ENCODE measurements around the gene PLXNA4. TPM values are rescaled to one million over a fixed set of nuclear protein-coding genes. Genes with fewer than 3 reads are reported as not detected.

Gene PLXNA4
- total RNA-seq, 1 donor from 2014 or later, result 0.13 TPM

DNA sequence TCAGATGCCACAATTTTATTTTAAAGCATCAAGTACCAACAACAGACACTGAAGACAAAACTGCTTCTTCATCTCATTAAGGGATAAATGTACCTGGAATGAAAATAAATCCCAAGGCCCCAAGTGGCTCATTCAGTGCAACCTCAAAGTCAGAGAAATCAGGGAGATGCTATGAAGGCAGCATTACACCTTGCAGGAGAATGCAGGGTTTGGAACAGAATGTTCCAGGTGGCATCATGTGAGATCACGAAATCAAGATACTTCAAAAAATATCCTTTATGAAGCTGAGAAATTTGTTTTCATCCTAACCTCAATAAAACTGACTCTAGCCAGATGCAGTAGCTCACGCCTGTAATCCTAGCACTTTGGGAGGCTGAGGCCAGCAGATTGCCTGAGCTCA is 477.1 kb downstream of the PLXNA4 start:
- intact Hi-C loops (cut with micrococcal nuclease), result no loop called here
- Mint-ChIP-seq H3K27me3 (ENCODE audit: insufficient read depth) (peaks cover 8% of the 10 kb centered on the region), H3K27ac (no peak overlapping the region), H3K9me3 (no peaks in the 10 kb centered on the region), H3K4me3 (no peak overlapping the region), H3K4me1 (ENCODE audit: low read depth) (no peaks in the 10 kb centered on the region), H3K36me3 (ENCODE audit: low read depth) (no peaks in the 10 kb centered on the region)
- no peak for DNase-seq (ENCODE audit: low spot score)

DNA sequence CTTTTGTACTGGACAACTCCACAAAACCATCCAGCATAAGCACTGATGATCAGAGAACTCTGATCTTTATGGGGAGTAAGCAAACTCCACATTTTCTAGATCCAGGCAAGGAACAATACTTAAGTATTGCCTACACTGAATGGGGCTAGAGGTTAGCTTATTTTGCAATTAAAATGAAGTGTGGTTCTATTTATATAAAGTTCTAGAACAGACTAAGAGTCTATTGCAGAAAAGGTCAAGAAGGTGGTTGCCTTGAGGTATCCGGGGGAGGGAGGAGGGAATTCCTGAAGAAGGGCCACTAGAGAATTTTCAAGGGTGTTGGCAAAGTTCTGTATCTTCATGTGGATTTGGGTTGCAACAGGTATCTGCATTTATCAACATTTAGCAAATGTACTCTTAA is 477.9 kb downstream of the PLXNA4 start:
- H3K4me1 Mint-ChIP-seq (ENCODE audit: low read depth), result no peaks in the 10 kb centered on the region
- no peaks in the 10 kb centered on the region for H3K9me3 Mint-ChIP-seq
- no peak overlapping the region for H3K4me3 Mint-ChIP-seq
- intact Hi-C loops (cut with micrococcal nuclease), result no loop called here
- H3K36me3 Mint-ChIP-seq (ENCODE audit: low read depth), result no peaks in the 10 kb centered on the region
- H3K27me3 Mint-ChIP-seq (ENCODE audit: insufficient read depth), result peaks cover 8% of the 10 kb centered on the region
- no peak for DNase-seq (ENCODE audit: low spot score)
- H3K27ac Mint-ChIP-seq, result no peak overlapping the region

DNA sequence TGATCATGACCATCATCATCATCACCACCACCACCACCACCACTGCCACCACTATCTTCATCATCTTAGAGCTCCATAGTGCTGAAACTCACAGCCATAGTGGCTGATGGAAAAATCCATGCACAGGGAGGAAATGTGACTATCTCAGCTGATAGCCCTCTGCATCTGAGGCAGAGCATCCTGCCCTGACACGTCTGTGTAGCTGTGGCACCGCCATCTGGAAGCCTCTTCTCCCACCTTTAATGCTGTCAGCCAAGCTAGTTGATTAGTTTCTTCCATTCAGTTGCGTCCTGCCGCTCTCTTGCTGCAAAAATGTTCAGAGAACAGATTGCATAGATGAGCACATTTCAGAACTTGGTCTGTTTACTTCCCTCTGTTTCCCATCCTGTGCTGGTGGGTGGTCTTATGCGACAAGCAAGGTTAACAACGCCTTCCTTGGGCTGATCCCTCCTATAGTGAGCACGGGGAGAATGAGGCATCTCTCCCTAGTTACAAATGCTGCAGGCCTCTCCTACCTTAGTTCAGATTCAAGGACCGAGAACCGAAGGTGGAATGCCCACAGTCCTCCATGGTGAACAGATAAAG is 478.6 kb downstream of the PLXNA4 start:
- Mint-ChIP-seq H3K27ac (no peak overlapping the region), H3K4me3 (no peak overlapping the region), H3K27me3 (ENCODE audit: insufficient read depth) (peaks cover 8% of the 10 kb centered on the region), H3K9me3 (no peaks in the 10 kb centered on the region), H3K36me3 (ENCODE audit: low read depth) (no peaks in the 10 kb centered on the region), H3K4me1 (ENCODE audit: low read depth) (no peaks in the 10 kb centered on the region)
- intact Hi-C loops (cut with micrococcal nuclease), result no loop called here
- no peak for DNase-seq (ENCODE audit: low spot score)

DNA sequence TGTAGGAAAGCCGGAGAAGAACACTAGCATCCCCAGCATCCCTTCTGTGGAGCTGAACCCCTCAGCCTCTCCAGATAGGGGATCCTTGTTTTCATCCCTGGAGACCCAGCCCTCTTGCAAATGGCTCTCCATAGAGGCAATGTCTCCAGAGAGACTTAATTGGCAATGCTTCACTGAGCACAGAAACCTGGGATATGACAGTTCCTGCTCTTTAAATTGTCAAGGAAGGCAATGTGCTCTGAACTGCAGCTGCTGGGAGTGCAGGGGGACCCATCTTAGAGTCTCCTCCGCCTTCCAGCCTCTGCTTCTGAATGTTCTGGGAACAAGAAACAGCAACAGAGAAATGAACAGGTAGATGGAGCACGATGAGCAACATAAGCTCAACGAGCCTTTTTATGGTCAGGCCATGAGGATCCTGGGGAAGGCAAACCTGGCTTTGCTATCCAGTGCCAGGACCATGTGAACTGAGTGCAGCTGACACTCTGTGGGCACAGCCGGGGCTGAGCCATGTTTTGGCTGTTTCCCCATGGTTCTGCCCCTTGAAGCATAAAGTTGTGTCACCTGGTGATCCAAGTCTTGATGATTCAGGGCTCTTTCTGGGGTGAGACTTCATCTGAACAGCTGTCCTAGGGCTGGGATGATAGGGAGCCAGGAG is 481.0 kb downstream of the PLXNA4 start:
- no peak overlapping the region for H3K27ac Mint-ChIP-seq
- no peak overlapping the region for H3K4me3 Mint-ChIP-seq
- peaks cover 4% of the 10 kb centered on the region for H3K27me3 Mint-ChIP-seq (ENCODE audit: insufficient read depth)
- intact Hi-C loops (cut with micrococcal nuclease), result no loop called here
- no peak for DNase-seq (ENCODE audit: low spot score)
- no peaks in the 10 kb centered on the region for H3K36me3 Mint-ChIP-seq (ENCODE audit: low read depth)
- no peaks in the 10 kb centered on the region for H3K9me3 Mint-ChIP-seq
- H3K4me1 Mint-ChIP-seq (ENCODE audit: low read depth), result no peaks in the 10 kb centered on the region

DNA sequence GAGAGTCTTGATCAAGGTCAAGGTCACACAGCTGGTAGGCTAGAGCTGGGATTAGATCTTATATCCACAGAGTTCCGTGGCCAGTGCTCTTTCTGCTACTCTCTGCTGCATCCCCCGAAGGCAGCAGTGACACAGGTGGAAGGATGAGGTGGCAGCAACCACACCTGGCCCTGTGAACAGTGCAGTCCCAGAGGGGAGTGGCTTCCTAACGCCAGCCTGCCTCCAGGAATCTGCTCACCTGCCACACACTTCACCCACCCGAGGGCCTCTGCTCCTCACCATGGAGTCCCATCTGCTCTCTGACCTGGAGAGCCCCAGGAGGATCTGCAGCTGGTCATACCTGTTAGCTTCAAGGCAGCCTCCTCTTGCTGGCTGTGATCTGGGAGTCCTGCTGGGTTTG is 484.2 kb downstream of the PLXNA4 start:
- H3K36me3 Mint-ChIP-seq (ENCODE audit: low read depth), result no peaks in the 10 kb centered on the region

DNA sequence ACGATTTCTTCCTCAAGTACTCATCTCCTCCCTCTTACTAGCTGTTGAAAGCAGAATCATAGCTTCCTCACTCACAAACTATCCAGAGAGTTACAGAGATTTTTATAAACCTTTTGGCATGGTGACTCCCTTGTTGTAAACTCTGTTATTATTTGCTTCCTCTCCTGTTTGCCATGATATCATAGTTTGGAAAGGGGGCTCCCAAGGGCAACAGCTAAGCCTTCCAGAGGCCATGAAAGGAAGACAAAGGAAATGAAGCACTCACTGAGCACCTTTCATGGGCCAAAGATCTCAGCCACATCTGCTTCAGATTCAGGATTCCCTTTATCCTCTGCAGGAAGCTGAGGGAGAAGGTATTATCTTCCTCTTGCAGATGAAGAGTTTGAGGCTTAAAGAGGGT is 484.6 kb downstream of the PLXNA4 start:
- Mint-ChIP-seq H3K9me3 (no peaks in the 10 kb centered on the region), H3K4me1 (ENCODE audit: low read depth) (no peaks in the 10 kb centered on the region), H3K27me3 (ENCODE audit: insufficient read depth) (peaks cover 6% of the 10 kb centered on the region), H3K36me3 (ENCODE audit: low read depth) (no peaks in the 10 kb centered on the region), H3K4me3 (no peak overlapping the region), H3K27ac (no peak overlapping the region)
- intact Hi-C loops (cut with micrococcal nuclease), result no loop called here
- no peak for DNase-seq (ENCODE audit: low spot score)

More for the DNA sequence above, 484.2 kb downstream of the PLXNA4 start:
- DNase-seq (ENCODE audit: low spot score), result no peak
- intact Hi-C loops (cut with micrococcal nuclease), result no loop called here
- Mint-ChIP-seq H3K27ac (no peak overlapping the region), H3K9me3 (no peaks in the 10 kb centered on the region), H3K27me3 (ENCODE audit: insufficient read depth) (peaks cover 9% of the 10 kb centered on the region), H3K4me3 (no peak overlapping the region), H3K4me1 (ENCODE audit: low read depth) (no peaks in the 10 kb centered on the region)

DNA sequence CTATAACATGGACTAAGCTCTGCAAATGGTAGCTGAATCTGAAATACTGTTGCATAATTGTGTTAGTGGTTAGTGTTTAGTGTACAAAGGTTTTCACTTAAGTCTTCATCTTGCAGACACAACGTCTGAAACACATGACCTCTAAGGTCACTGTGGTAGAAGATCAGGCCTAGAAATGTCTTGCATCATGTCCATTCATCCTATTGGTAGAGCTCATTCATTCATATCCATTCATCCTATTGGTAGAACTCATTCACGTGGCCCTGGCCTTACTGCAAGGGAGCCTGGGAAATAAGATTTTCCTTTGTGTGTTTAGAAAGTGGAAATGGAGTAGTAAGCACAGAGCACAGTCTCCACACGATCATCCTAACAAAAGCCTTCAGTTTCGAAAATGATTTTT is 485.8 kb downstream of the PLXNA4 start:
- Mint-ChIP-seq H3K27me3 (ENCODE audit: insufficient read depth) (peaks cover 6% of the 10 kb centered on the region), H3K9me3 (no peaks in the 10 kb centered on the region), H3K4me3 (no peak overlapping the region), H3K36me3 (ENCODE audit: low read depth) (no peaks in the 10 kb centered on the region), H3K4me1 (ENCODE audit: low read depth) (no peaks in the 10 kb centered on the region), H3K27ac (no peak overlapping the region)
- no peak for DNase-seq (ENCODE audit: low spot score)
- intact Hi-C loops (cut with micrococcal nuclease), result no loop called here

DNA sequence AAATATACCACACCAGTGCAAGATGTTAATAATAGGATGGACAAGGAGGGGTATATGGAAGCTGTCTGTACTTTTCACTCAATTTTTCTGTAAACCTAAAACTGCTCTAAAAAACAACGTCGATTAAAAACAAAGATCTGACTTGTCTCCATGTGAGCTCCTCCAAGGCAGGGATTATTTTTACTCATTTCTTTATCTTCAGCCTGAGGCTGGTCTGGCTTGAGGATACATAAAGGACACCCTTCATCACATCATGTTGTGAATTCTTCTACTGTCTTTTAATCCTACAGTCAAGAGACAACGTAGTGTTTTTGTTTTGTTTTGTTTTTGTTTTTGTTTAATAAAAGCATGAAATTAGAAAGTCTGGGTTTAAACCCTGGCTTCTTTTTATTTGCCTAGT is 486.9 kb downstream of the PLXNA4 start:
- Mint-ChIP-seq H3K27me3 (ENCODE audit: insufficient read depth) (peaks cover 6% of the 10 kb centered on the region), H3K27ac (no peak overlapping the region), H3K4me3 (no peak overlapping the region), H3K36me3 (ENCODE audit: low read depth) (no peaks in the 10 kb centered on the region), H3K4me1 (ENCODE audit: low read depth) (no peaks in the 10 kb centered on the region), H3K9me3 (no peaks in the 10 kb centered on the region)
- DNase-seq (ENCODE audit: low spot score), result no peak
- intact Hi-C loops (cut with micrococcal nuclease), result no loop called here

DNA sequence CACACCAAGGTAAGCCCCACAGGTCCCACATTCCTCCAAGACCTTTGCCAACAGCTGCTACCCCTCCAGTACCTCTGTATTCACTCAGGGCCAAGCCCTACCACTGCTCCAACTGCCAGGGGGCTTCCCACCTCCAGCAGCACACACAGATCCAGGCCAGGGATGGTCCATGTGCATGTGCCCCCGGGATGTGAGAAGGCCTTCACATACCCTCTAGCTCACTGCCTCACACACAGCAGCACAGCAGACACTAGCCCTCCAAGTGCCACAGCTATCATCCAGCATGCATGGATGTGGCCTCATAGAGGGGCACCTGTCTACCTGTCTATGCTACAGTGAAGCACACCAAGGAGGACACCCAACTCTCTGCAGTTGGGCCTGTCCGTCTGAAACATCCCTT is 488.8 kb downstream of the PLXNA4 start:
- no peak for DNase-seq (ENCODE audit: low spot score)
- Mint-ChIP-seq H3K4me1 (ENCODE audit: low read depth) (no peaks in the 10 kb centered on the region), H3K27ac (no peak overlapping the region), H3K4me3 (no peak overlapping the region), H3K36me3 (ENCODE audit: low read depth) (no peaks in the 10 kb centered on the region), H3K27me3 (ENCODE audit: insufficient read depth) (peaks cover 6% of the 10 kb centered on the region), H3K9me3 (no peaks in the 10 kb centered on the region)
- intact Hi-C loops (cut with micrococcal nuclease), result no loop called here

DNA sequence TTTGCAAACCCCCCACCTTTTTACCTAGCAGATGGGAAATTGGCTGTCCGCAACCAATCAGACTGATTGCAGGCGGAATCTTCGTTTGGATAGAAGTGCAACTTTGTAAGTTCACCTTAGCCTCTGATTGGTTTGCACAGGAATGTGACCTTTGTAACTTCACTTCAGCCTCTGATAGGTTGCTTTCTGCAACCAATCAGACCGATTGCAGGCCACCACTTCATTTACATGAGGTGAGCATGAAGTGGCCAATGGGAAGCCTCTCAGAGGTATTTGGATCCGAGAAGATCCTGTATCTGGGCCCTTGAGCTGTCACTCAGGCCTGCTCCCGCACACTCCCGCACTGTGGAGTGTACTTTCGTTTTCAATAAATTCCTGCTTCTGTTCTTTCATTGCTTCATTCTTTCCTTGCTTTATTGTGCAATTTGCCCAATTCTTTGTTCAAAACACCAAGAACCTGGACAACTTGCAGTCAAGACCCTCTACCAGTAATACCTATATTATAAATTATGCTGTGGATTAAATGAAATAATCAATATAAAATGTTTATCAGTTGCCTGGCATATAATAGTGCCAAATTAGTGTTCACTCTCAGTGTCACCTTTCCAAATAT is 491.4 kb downstream of the PLXNA4 start:
- H3K4me1 Mint-ChIP-seq (ENCODE audit: low read depth), result no peaks in the 10 kb centered on the region
- peaks cover 6% of the 10 kb centered on the region for H3K27me3 Mint-ChIP-seq (ENCODE audit: insufficient read depth)
- H3K9me3 Mint-ChIP-seq, result no peaks in the 10 kb centered on the region
- no peak for DNase-seq (ENCODE audit: low spot score)
- H3K4me3 Mint-ChIP-seq, result no peak overlapping the region
- intact Hi-C loops (cut with micrococcal nuclease), result no loop called here
- H3K36me3 Mint-ChIP-seq (ENCODE audit: low read depth), result no peaks in the 10 kb centered on the region
- no peak overlapping the region for H3K27ac Mint-ChIP-seq

DNA sequence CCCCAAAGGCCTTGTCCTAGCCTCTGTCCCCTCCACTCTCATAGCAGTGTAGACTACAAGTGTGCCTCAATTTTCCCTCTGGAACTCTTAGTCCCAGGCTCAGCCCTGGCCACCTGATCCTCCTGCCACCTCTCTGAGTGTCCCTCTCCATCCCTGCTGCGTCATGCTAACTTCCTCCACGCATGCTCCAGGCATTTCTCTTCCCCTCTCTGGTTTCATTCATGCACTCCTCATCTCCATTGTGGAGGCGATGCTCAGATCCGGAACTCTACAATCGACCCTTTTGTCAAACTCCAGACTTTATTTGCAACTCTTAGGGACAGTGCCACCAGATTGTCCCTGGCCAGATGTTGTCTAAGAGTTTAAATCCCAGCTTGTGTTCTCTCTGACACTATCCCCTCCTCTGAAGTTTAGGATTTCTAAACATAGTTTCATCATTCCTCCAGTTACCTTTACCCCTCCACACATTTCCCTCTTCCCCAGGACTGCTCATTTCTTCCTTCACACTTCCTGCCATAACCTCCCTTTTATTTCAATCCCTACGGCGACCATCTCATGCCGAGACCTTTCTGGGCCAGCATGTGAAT is 492.6 kb downstream of the PLXNA4 start:
- Mint-ChIP-seq H3K4me1 (ENCODE audit: low read depth) (no peaks in the 10 kb centered on the region), H3K36me3 (ENCODE audit: low read depth) (no peaks in the 10 kb centered on the region), H3K9me3 (no peaks in the 10 kb centered on the region), H3K27me3 (ENCODE audit: insufficient read depth) (peaks cover 5% of the 10 kb centered on the region), H3K4me3 (no peak overlapping the region), H3K27ac (no peak overlapping the region)
- intact Hi-C loops (cut with micrococcal nuclease), result no loop called here
- no peak for DNase-seq (ENCODE audit: low spot score)

DNA sequence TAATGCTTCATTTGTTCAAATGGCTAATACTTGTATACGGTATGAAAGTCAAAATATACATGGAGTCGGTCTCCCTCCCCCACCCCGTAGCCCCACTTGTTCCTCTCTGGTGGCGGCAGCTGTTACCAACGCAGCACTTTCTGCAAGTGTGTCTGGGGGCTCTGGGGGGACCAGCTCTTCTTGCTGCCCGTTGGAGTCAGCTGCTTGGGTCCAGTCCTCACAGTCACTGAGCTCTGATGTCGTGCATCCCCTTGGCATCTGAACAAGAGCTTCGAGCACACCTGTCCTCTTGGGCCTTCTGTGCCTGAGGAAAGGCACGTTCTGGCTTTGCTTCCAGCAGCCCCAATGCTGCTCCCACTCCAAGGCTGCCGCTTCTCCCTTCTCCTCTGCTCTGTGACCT is 493.1 kb downstream of the PLXNA4 start:
- Mint-ChIP-seq H3K36me3 (ENCODE audit: low read depth) (no peaks in the 10 kb centered on the region), H3K9me3 (no peaks in the 10 kb centered on the region), H3K4me3 (no peak overlapping the region), H3K4me1 (ENCODE audit: low read depth) (no peaks in the 10 kb centered on the region), H3K27ac (no peak overlapping the region), H3K27me3 (ENCODE audit: insufficient read depth) (peaks cover 2% of the 10 kb centered on the region)
- intact Hi-C loops (cut with micrococcal nuclease), result no loop called here
- DNase-seq (ENCODE audit: low spot score), result no peak

DNA sequence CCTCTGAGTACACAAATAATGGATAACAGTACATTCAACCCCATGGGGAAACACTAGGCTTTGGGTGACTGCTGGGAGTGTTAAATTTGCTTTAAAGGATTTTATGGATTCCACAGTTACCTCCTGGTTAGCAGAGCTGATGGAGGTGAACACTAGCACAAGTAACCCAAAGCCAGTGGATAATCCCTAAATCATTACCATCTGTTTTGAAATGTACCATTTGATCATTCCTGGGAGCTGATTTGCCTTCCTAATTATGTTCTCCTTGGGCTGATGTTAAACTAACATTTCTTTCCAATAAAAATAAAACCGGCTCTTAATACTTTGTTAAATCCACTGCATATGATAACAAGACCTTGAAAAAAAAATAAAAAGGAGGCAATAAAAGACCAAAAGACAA is 493.9 kb downstream of the PLXNA4 start:
- intact Hi-C loops (cut with micrococcal nuclease), result no loop called here
- Mint-ChIP-seq H3K27ac (no peak overlapping the region), H3K36me3 (ENCODE audit: low read depth) (no peaks in the 10 kb centered on the region), H3K27me3 (ENCODE audit: insufficient read depth) (peaks cover 5% of the 10 kb centered on the region), H3K4me1 (ENCODE audit: low read depth) (no peaks in the 10 kb centered on the region), H3K4me3 (no peak overlapping the region), H3K9me3 (no peaks in the 10 kb centered on the region)
- DNase-seq (ENCODE audit: low spot score), result no peak

Data from activated T-helper 1 cell treated with anti-CD3 and anti-CD28 coated beads, Interleukin-12 subunit alpha, Interleukin-12 subunit beta, Interleukin-2, Interleukin-4 antibody, amounts not matched to agents 30 ng/mL and 10 ng/mL and 1 ng/mL, durations not matched to agents 14 hours and 24 hours and 36 hours (primary cell).